GM21526 (cell line): ENCODE results near the gene GRIK5.
"Not testable (repeated sequence)": the region's sequence is repeated elsewhere in the genome, so short reads cannot be mapped to it uniquely, and the experiment has no call there.

Experiments
- ATAC-seq: cut with Tn5 transposase; IDR thresholded peaks from one replicate; pipeline ENCODE4 v1.9.1; 2021; ENCODE audit warnings: moderate library complexity; ENCODE audit not compliant: unreplicated experiment, low FRiP score

GRIK5 gene

DNA sequence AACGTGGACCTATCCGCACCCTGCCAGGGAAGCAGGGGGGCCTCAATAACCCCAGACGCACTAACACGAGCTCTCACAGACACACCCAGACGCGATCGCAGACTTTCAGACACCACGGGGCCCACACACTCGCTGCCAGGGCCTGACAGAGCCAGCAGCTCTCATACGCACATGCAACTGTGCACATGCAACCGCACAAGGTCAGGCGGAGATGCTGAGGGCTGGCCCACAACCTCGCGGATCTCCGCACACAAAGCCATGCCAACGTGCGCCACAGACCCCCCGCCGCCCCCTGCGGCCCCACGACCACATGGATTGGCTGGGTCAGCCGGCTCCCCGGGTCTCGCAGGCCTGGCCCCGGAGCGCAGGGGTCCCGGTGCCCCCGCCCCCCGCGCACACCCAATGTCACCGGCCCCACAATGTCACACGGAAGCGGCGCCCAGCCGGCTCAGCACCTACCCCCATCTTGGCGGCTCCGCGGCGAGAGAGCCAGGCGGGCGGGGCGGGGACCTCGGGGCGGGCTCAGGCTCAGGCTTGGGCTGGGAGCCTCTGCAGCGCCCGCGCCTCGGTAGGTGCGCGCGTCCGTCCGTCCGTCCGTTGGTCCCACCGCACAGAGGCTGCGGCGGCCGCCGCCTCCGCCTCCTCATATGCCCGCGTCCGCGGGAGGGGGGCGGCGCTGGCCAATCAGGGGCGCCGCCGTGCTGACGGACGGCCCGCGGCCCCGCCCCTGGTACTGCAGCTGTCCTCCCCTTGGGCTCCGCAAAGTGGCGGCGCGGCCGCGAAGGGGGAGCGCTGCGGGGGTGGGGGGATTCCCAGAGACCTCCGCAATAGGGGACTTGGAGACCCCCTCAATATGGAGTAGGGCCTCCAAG, 76.2 kb downstream of the GRIK5 start, which contains the start of gene ATP1A3:
Gene ATP1A3 (minus strand): TSS at position 619 of the 872 bp plus-strand sequence. CDS start 154 bp downstream, at position 465.
- ATAC-seq, result no peak

DNA sequence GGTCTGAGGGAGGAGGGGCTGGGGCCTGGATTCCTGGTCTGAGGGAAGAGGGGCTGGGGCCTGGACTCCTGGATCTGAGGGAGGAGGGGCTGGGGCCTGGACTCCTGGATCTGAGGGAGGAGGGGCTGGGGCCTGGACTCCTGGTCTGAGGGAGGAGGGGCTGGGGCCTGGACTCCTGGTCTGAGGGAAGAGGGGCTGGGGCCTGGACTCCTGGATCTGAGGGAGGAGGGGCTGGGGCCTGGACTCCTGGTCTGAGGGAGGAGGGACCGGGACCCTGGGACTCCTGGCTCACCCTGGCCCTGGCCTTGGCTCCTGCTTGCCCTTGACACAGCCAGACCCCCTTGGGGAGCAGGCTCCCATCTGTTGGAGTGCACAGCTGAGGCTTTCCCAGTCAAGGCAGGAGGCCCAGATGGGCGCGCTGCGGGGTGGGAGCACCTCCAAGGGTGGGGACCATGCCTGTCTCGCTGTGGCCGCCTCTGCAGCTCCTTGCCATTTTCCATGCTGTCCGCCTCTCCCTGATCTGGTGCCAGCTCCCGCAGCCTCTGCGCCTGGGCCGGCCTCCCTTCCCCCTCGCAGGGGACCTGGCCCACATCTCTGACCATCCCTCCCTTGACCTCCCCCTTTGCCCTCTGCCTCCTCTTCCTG, 78.0 kb downstream of the GRIK5 start:
- ATAC-seq, result not testable (repeated sequence)

DNA sequence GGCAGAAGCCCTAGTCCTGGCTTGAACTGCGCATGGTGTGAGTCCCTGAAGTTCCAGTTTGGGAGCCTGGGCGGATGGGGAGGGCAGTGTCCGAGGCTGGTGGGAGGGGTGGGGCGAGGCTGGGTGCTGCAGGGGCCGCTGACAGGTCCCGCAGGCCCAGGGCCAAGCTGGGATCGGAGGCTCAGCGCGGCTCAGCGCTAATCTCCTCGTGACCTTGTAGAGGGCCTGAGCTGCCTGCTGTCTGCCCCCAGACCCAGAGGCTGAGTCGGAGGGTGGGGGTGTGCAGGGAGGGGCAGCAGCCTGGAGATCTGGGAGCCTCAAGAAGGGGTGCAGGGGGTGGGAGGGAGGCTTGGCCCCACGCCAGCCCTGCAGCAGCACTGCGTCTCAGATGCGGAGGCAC, 79.0 kb downstream of the GRIK5 start:
- ATAC-seq, result no peak

- ATAC-seq, result no peak
Measured at GRCh38 chr19:41990615-41991014, 79.4 kb downstream of the GRIK5 start.

DNA sequence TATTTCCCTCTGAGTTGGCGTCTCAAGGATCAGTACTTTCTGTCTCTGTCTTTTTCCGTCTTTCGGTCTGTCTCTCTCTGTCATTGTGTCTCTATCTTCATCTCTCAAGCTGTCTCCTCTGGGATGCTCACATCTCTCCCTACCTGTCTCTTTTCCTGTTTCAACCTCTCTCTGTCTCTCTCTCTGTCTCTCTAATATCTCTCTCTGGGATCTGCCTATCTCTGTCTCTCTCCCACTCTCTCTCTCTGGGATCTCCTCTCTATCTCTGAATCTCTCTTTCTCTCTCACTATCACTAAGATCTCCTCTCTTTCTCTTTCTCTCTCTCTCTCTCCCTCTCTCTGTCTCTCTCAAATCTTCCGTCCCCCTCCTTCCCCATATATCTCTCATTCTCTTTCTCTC, 80.0 kb downstream of the GRIK5 start:
- no peak for ATAC-seq

- no peak for ATAC-seq
Measured at GRCh38 chr19:41988947-41989346, 81.1 kb downstream of the GRIK5 start.

DNA sequence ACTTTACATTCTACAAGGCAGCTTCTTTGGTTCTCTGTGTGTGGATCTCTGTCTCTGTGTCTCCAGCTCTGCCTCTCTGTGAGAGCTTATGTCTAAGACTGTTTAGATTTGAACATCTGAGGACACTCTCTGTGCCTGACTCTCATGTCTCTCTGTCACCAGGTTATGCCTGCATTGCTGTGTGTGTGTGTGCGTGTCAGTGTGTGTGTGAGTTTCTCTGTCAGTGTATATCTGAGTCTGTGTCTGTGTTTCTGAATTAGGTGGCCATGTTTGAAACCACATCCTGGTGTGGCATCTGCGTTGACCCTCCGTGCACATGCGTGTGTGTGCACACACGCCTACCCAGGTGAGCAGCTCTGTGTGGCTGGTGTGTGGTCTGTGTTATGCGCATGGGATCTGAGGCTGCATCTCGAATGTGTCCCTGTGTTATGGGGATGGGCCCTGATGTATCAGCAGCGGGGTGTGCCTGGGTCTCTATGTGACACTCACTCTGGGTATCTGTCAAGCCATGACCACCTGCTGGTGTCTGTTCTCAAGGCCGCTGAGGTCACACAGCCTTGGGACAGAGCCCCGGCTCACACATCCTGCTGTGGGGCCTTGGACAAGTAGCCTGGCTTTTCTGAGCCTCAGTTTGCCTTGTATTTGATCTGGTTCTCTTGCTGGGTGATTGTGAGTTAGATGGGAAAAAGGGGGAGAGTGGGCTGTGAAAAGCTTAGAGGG, 82.7 kb downstream of the GRIK5 start:
- no peak for ATAC-seq

DNA sequence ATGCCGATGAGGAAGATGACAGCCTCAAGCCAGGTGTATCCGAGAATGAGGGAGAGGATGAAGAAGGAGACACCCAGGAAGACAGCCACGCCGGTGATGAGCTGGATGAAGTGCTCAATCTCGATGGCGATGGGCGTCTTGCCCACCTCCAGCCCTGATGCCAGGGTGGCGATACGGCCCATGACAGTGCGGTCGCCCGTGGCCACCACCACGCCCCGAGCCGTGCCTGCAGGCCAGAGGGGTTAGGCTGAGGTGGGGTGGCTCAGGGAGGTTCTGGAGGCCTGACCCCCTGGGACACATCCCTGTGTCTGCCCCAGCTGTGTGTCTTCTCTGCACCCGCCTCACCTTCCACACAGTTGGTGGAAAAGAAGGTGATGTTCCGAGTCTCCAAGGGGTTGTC, 85.0 kb downstream of the GRIK5 start:
- ATAC-seq, result no peak

- no peak for ATAC-seq
Measured at GRCh38 chr19:41981724-41982123, 88.3 kb downstream of the GRIK5 start.

- no peak for ATAC-seq
Measured at GRCh38 chr19:41978470-41978869, 91.5 kb downstream of the GRIK5 start.

DNA sequence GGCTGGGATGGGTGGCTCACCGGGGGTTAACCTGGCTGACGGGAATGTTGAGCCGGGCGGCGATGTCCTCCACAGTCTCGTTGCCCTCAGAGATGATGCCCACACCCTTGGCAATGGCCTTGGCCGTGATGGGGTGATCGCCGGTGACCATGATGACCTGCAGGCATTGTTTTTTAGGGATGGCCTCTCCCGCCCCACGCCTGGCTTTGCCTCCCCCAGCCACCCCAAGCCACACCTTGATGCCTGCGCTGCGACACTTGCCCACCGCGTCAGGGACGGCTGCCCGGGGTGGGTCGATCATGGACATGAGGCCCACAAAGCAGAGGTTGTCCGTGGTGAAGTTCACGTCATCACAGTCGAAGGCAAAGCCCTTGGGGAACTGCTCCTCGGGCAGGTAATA, 92.1 kb downstream of the GRIK5 start:
- no peak for ATAC-seq

DNA sequence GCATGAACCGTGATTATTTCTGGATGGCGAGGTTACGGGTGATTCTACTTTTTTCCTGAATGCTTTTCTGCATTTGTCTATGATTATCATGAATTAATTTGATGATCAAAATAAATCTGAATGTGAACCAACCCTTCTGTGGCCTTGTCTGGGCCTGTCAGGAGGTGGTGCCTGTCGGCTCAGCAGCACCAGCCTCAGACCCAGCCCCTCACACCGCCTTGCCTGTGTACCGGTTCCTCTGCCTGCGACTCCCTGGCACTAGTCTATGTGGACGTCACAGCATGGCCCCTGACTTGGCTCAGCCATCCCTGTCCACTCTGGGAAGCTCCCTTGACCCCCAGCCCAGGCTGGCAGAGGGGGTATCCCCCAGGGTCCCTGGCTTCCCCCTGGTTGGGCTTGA, 95.4 kb downstream of the GRIK5 start:
- ATAC-seq, result no peak

GRCh38 chr19:41971363-41971762, 98.6 kb downstream of the GRIK5 start:
- ATAC-seq, result no peak

DNA sequence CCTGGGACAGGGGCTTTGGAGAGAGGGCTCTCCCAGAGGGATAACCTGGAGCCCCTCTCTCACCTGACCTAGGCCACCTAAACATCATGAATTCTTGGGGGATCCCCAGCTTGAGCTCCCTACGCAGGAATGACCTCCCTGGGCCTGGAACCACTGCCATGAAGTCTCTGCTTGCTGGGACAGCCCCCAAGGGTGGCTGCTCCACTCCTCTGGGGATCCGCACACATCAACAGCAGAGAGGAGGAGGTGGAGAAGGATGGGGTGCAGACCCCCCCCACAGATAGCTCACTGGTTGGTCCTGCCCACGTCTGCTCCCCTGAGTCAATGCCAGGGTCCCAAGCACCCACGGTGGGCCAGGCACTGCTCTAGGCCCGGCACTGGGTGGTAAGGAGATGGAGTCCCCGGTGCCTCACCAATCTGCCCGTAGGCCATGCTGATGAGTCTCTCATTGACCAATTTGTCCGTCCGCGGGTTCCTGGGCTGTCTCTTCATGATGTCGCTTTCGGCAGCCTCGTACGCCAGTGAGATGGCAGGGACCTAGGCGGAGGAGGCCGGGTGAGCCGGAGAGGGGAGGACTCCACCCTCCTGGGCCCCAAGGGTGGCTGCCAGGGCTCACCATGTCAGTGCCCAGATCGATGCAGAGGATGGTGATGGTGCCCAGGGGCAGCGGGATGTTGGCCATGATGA, 100.1 kb downstream of the GRIK5 start:
- ATAC-seq, result no peak

DNA sequence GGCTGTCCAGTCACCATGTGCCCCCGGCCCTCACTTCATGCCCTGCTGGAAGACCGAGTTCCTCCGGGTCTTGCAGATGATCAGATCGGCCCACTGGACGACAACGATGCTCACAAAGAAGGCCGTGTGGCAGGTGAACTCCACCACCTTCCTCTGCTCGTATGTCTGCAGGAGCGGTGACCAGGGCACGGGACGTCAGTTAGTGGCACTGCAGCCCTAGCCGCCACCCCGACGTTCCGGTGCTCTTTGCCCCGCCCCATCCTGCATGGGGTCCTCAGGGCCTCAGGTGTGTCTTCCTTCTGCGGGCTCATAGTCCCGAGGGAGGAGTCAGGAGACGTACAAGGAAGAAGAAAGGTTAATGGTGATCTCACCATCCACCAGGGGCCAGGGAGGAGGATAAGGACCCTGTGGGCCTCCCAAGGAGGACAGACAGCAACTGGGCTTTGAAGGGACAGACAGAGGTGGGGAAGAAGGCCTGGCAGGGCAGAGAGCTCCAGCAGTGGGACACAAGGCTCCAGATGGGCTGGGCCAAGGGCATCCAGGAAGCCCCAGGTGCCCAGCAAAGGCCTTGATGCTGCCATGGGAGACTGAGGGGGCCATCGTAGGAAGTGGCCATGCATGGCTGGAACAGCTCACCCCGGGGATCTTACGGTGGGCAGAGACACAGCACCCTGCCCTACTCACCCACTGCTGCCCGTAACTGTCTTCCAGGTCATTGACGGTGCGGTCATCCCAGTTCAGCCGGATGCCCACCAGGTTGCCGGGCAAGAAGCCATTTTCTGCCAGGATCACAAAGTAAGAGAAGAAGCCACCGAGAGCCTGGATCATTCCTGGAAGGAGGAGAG, 101.0 kb downstream of the GRIK5 start:
- ATAC-seq, result no peak

DNA sequence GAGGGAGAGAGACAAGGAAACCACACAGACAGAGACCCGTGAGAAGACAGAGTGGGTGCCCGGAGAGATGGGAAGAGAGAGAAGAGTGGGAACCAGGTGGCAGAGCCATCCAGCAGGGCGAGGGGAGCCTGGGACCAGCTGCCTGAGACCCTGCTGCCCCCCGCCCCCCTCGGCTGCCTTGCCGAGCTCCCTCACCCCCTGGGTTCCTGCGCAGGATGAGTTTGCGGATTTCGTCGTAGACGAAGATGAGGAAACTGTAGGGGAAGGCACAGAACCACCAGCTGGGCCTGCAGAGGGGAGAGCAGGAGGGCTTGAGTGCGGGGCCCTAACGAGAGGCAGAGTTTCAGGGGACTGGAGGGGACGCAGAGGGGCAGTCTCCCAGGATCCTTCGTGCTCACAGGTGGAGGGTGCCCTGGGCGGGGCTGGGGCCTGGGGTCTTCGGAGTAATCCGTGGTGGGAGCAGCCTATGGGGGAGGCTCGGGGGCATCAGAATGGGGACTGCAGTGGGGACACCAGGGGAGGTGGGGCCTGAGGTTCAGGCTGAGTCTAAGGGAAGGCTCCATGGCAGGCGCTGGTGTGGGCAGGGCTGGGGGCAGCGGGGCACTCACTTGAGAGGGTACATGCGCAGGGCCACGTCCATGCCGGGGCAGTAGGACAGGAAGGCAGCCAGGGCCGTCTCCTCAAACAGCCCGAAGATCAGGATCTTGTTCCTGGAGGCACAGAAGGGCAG, 102.8 kb downstream of the GRIK5 start:
- ATAC-seq, result no peak

DNA sequence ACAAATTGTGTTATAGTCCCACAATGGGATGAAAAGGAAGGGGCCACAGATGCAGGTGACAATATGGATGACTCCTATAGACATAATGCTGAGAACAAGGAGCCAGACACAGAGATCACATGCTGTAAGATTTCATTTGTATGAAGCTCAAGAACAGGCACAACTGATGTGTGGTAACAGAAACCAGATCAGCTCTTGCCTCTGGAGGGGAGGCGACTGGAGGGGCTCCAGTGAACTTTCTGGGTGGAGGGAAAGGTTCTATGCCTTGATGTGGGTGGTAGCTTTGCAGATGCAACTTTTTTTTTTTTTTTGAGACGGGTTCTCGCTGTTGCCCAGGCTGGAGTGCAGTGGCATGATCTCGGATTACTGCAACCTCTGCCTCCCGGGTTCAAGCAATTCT, 104.9 kb downstream of the GRIK5 start:
- no peak for ATAC-seq

DNA sequence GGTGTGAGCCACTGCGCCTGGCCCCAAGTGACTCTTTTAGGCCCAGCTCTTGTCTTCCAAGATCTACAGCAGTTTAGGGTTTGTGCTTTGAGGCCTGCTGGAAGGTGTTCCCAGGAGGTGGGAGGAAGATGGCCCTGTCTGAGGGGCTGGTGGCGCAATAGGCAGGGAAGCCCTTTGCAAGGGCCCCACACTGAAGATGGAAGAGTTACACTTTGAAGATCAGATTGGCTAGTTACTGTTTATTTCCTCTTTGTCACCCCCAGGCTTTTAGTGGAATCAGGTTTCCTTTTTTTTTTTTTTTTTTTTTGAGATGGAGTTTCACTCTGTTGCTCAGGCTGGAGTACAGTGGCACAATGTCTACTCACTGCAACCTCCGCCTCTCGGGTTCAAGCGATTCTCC, 109.0 kb downstream of the GRIK5 start:
- ATAC-seq, result no peak
